Right atrium auricular region (tissue), 2 donors: ENCODE measurements around the gene CNPY1. TPM values are rescaled to one million over a fixed set of nuclear protein-coding genes. Genes with fewer than 3 reads are reported as not detected.

Source experiments
- DNase-seq: peaks from one replicate; pipeline ENCODE4 v3.0.0-alpha.2; 2019; ENCODE audit warnings: low spot score
- H3K27ac ChIP-seq, 2 donors: fragments of 200-600 bp; sonication (generic); 1 replicate in 1 of 2; 2 replicates in 1 of 2; pipeline ENCODE4 v1.5.1; 2016 to 2019
- H3K27me3 ChIP-seq, 2 donors: fragments of 200-600 bp; sonication (generic); one replicate each; pipeline versions ENCODE4 v1.5.1 to v1.6.0; 2017 to 2019
- H3K36me3 ChIP-seq: fragments of 200-600 bp; sonication (generic); one replicate; pipeline ENCODE4 v1.5.1; 2016
- H3K4me1 ChIP-seq, 2 donors: fragments of 200-600 bp; sonication (generic); one replicate each; pipeline versions ENCODE4 v1.5.1 to v1.6.0; 2017 to 2019
- H3K4me3 ChIP-seq, 2 donors: fragments of 200-600 bp; sonication (generic); 1 replicate in 1 of 2; 2 replicates in 1 of 2; pipeline ENCODE4 v1.5.1; 2017 to 2019; ENCODE audit warnings: mild to moderate bottlenecking in 1 of 2, moderate library complexity in 1 of 2
- H3K9me3 ChIP-seq, 2 donors: fragments of 200-600 bp; sonication (generic); one replicate each; pipeline ENCODE4 v1.5.1; 2019
- total RNA-seq, 2 donors: library from RNA; depleted of rRNA; stranded (reverse); fragments of >200 nt; gene quantifications; one replicate each; pipeline ENCODE4 v1.1.0, GENCODE V29; 2016
- TF ChIP-seq, protein P1 (sequence below), 2 donors: fragments of 200-600 bp; sonication (generic); IDR thresholded peaks; one replicate each; pipeline ENCODE4 v1.5.1; 2019; ENCODE audit warnings: antibody characterized with exemption in 2 of 2

The CNPY1 gene
- total RNA-seq, 2 donors from 2014 or later = not detected

DNA sequence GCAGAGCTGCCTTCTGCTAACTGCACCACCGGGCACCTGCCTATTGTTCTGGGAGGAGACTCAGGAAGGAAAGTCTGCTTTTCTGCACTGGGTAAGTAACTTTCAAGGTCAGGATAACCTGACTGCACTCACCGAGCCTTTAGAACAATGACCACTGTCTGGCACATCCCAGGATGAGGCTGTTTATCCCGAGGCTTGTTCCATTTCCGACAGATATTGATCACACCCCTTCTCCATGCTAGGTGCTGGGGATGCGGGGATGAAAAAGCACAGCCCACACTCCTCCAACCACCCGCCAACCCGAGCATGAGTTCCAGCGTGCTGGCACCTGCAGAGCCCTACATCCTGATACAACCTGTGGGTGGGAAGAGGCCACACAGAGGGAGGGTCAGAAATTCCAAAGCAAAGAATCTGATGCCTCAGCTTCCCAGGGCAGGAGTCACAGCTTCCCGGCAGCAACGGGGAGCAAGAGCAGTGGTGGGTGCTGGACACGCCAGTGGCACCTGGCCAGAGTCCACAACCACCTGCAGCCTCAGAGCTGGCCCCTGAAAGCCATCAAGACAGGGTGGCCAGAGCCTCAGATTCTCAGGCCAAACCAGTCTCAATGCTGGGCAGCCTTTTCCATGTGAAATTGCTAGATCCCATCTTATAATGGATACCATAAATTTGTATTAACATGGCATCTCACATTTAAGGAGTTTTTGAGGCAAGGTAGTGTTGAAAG lies 34.9 kb upstream of the CNPY1 start:
- Histone ChIP-seq H3K27me3 (no peaks in the 10 kb centered on the region), H3K9me3 (no peaks in the 10 kb centered on the region), H3K4me3 (no peak overlapping the region), H3K36me3 (no peaks in the 10 kb centered on the region), H3K4me1 (peaks cover 0 to 9% of the 10 kb centered on the region in 2 donors), H3K27ac (no peak overlapping the region)
- DNase-seq = no peak
- TF ChIP-seq, protein P1, sequence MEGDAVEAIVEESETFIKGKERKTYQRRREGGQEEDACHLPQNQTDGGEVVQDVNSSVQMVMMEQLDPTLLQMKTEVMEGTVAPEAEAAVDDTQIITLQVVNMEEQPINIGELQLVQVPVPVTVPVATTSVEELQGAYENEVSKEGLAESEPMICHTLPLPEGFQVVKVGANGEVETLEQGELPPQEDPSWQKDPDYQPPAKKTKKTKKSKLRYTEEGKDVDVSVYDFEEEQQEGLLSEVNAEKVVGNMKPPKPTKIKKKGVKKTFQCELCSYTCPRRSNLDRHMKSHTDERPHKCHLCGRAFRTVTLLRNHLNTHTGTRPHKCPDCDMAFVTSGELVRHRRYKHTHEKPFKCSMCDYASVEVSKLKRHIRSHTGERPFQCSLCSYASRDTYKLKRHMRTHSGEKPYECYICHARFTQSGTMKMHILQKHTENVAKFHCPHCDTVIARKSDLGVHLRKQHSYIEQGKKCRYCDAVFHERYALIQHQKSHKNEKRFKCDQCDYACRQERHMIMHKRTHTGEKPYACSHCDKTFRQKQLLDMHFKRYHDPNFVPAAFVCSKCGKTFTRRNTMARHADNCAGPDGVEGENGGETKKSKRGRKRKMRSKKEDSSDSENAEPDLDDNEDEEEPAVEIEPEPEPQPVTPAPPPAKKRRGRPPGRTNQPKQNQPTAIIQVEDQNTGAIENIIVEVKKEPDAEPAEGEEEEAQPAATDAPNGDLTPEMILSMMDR (IDR thresholded peaks at IDR 0.05) = no peak

DNA sequence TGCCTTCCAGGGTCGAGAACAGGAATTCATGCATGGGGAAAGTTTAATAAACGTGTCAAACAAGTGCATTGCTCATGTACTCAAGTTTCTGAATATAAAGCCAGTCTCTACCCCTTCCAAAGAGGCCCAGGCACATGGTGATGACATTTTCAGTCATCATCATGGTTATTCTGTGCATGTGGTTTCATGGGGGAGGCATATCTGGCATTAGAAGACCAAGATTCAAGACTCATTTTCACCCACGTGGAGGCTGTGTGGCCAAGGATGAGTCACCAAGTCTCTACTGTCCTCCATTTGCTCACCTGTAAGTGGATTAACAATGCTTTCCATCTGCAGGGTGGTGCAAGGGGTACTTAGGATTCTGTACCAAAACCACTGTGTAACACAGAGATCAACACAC lies 34.0 kb upstream of the CNPY1 start:
- Histone ChIP-seq H3K36me3 (no peaks in the 10 kb centered on the region), H3K27me3 (no peaks in the 10 kb centered on the region), H3K27ac (no peak overlapping the region), H3K9me3 (no peaks in the 10 kb centered on the region), H3K4me3 (no peak overlapping the region), H3K4me1 (peaks cover 0 to 8% of the 10 kb centered on the region in 2 donors)
- TF ChIP-seq, protein P1 (IDR thresholded peaks at IDR 0.05) = no peak
- DNase-seq = no peak

DNA sequence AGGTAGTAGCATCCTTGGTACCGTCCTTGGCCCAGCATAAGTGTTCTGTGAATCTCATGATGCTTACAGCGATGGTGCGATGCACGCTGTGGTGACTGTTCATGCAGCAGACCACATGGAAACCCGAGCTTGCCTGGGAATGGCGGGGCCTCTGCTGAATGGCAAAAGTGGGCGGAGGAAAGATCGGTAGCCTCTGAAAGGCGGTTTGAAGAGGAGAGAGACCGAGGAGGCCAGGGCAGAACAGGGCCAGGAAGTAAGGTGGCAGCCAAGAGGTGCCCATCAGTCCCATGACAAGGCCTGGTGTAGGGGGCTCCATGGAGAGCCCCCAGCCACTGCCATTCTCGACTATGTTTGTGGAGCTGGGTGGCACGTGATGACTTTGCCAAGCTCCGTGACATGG lies 33.2 kb upstream of the CNPY1 start:
- no peak for DNase-seq
- no peak overlapping the region for H3K4me3 ChIP-seq
- no peaks in the 10 kb centered on the region for H3K27me3 ChIP-seq
- H3K9me3 ChIP-seq = no peaks in the 10 kb centered on the region
- H3K4me1 ChIP-seq = peaks cover 0 to under 1% of the 10 kb centered on the region in 2 donors
- TF ChIP-seq, protein P1 (IDR thresholded peaks at IDR 0.05) = no peak
- H3K36me3 ChIP-seq = no peaks in the 10 kb centered on the region
- H3K27ac ChIP-seq = no peak overlapping the region

DNA sequence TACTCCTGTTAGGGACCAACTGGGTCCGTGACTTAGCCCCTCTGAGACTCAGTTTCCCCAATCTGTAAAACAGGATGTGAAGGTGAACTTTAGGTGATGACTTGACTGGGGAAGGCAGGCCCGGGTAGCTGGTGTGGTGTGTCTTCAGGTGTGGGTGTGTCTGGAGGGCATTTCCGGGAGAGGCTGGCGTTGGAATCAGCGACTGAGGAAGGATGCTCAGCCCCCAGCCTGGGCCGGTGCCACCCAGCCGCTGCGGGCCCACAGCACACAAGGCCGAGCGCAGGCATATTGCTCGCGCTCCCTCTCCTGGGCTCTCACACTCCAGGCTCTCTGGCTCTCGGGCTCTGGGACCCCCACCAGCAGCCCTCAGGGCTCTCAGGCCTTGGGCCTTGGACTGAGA lies 31.7 kb upstream of the CNPY1 start:
- H3K36me3 ChIP-seq = no peaks in the 10 kb centered on the region
- H3K27ac ChIP-seq = no peak overlapping the region
- H3K9me3 ChIP-seq = no peaks in the 10 kb centered on the region
- DNase-seq = no peak
- no peak overlapping the region for H3K4me3 ChIP-seq
- no peaks in the 10 kb centered on the region for H3K27me3 ChIP-seq
- H3K4me1 ChIP-seq = no peaks in the 10 kb centered on the region
- TF ChIP-seq, protein P1 (IDR thresholded peaks at IDR 0.05) = no peak

DNA sequence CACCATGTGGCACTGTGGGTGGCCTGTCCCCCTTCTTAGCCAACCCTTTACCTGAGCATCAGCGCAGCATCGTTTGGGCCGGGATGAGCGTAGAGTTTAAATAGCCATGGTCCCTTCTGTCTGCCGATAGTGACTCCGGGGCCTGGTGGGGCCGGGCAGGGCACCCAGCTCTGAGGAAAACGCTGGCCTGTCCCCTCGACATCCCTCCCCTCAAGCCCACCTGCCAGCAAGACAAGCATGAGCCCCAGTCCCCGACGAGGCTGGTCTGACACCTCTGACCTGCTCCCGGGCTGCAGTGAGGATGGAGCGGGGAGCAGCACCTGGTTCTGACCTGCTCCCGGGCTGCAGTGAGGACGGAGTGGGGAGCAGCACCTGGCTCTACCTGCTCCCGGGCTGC lies 31.1 kb upstream of the CNPY1 start:
- H3K4me3 ChIP-seq = no peak overlapping the region
- no peak for DNase-seq
- TF ChIP-seq, protein P1 (IDR thresholded peaks at IDR 0.05) = no peak
- no peaks in the 10 kb centered on the region for H3K9me3 ChIP-seq
- H3K27ac ChIP-seq = no peak overlapping the region
- H3K4me1 ChIP-seq = no peaks in the 10 kb centered on the region
- no peaks in the 10 kb centered on the region for H3K27me3 ChIP-seq
- H3K36me3 ChIP-seq = no peaks in the 10 kb centered on the region
